Measurements from ENCODE around the gene MYOF.

Gene MYOF

GRCh38 chr10:93482145-93482834, at the start of gene MYOF:
Gene MYOF (minus strand): TSS chr10:93482334. CDS start chr10:93482194, 140 bp downstream.
- DNase-seq (ENCODE audit: low read depth in 1 of 2, low spot score in 1 of 2): peak; percentile 56 to 94
- in situ Hi-C loops (cut with HindIII; ENCODE audit: low pct_unique_long_range_greater_than_20kb, low sequenced_read_pairs): no loop called here
- TF ChIP-seq JUND (IDR thresholded peaks at IDR 0.05; ENCODE audit: low read depth): no peak

GRCh38 chr10:93518531-93518930, 36.4 kb upstream of the MYOF start:
- in situ Hi-C loops (cut with HindIII; ENCODE audit: low pct_unique_long_range_greater_than_20kb, low sequenced_read_pairs): no loop called here
- no peak for TF ChIP-seq JUND (IDR thresholded peaks at IDR 0.05; ENCODE audit: low read depth)
- DNase-seq (ENCODE audit: low read depth in 1 of 2, low spot score in 1 of 2): no peak

- no peak for DNase-seq (ENCODE audit: low read depth in 1 of 2, low spot score in 1 of 2)
- TF ChIP-seq JUND (IDR thresholded peaks at IDR 0.05; ENCODE audit: low read depth): no peak
- in situ Hi-C loops (cut with HindIII; ENCODE audit: low pct_unique_long_range_greater_than_20kb, low sequenced_read_pairs): no loop called here
Measured at GRCh38 chr10:93516006-93516380, 33.9 kb upstream of the MYOF start.

GRCh38 chr10:93515071-93516005, 33.2 kb upstream of the MYOF start:
- in situ Hi-C loops (cut with HindIII; ENCODE audit: low pct_unique_long_range_greater_than_20kb, low sequenced_read_pairs): no loop called here
- no peak for TF ChIP-seq JUND (IDR thresholded peaks at IDR 0.05; ENCODE audit: low read depth)
- no peak for DNase-seq (ENCODE audit: low read depth in 1 of 2, low spot score in 1 of 2)

- in situ Hi-C loops (cut with HindIII; ENCODE audit: low pct_unique_long_range_greater_than_20kb, low sequenced_read_pairs): no loop called here
- no peak for DNase-seq (ENCODE audit: low read depth in 1 of 2, low spot score in 1 of 2)
- TF ChIP-seq JUND (IDR thresholded peaks at IDR 0.05; ENCODE audit: low read depth): no peak
Measured at GRCh38 chr10:93514521-93514920, 32.4 kb upstream of the MYOF start.

- in situ Hi-C loops (cut with HindIII; ENCODE audit: low pct_unique_long_range_greater_than_20kb, low sequenced_read_pairs): no loop called here
- TF ChIP-seq JUND (IDR thresholded peaks at IDR 0.05; ENCODE audit: low read depth): no peak
- no peak for DNase-seq (ENCODE audit: low read depth in 1 of 2, low spot score in 1 of 2)
Measured at GRCh38 chr10:93513091-93513490, 31.0 kb upstream of the MYOF start.

GRCh38 chr10:93512565-93512964, 30.4 kb upstream of the MYOF start:
- DNase-seq (ENCODE audit: low read depth in 1 of 2, low spot score in 1 of 2): no peak
- no peak for TF ChIP-seq JUND (IDR thresholded peaks at IDR 0.05; ENCODE audit: low read depth)
- in situ Hi-C loops (cut with HindIII; ENCODE audit: low pct_unique_long_range_greater_than_20kb, low sequenced_read_pairs): no loop called here

GRCh38 chr10:93509816-93510215, 27.7 kb upstream of the MYOF start:
- in situ Hi-C loops (cut with HindIII; ENCODE audit: low pct_unique_long_range_greater_than_20kb, low sequenced_read_pairs): no loop called here
- DNase-seq (ENCODE audit: low read depth in 1 of 2, low spot score in 1 of 2): no peak
- no peak for TF ChIP-seq JUND (IDR thresholded peaks at IDR 0.05; ENCODE audit: low read depth)

GRCh38 chr10:93505075-93505474, 22.9 kb upstream of the MYOF start:
- no peak for DNase-seq (ENCODE audit: low read depth in 1 of 2, low spot score in 1 of 2)
- in situ Hi-C loops (cut with HindIII; ENCODE audit: low pct_unique_long_range_greater_than_20kb, low sequenced_read_pairs): no loop called here
- no peak for TF ChIP-seq JUND (IDR thresholded peaks at IDR 0.05; ENCODE audit: low read depth)

- in situ Hi-C loops (cut with HindIII; ENCODE audit: low pct_unique_long_range_greater_than_20kb, low sequenced_read_pairs): no loop called here
- DNase-seq (ENCODE audit: low read depth in 1 of 2, low spot score in 1 of 2): no peak
- TF ChIP-seq JUND (IDR thresholded peaks at IDR 0.05; ENCODE audit: low read depth): no peak
Measured at GRCh38 chr10:93503075-93503474, 20.9 kb upstream of the MYOF start.

GRCh38 chr10:93501650-93502049, 19.5 kb upstream of the MYOF start:
- DNase-seq (ENCODE audit: low read depth in 1 of 2, low spot score in 1 of 2): no peak
- in situ Hi-C loops (cut with HindIII; ENCODE audit: low pct_unique_long_range_greater_than_20kb, low sequenced_read_pairs): no loop called here
- no peak for TF ChIP-seq JUND (IDR thresholded peaks at IDR 0.05; ENCODE audit: low read depth)

- no peak for TF ChIP-seq JUND (IDR thresholded peaks at IDR 0.05; ENCODE audit: low read depth)
- no peak for DNase-seq (ENCODE audit: low read depth in 1 of 2, low spot score in 1 of 2)
- in situ Hi-C loops (cut with HindIII; ENCODE audit: low pct_unique_long_range_greater_than_20kb, low sequenced_read_pairs): no loop called here
Measured at GRCh38 chr10:93498166-93498565, 16.0 kb upstream of the MYOF start.
